H9 (cell line): Measurements from ENCODE around the gene HIP1. TPM values are rescaled to one million over a fixed set of nuclear protein-coding genes. Genes with fewer than 3 reads are reported as not detected.
"Not testable (repeated sequence)": the region's sequence is repeated elsewhere in the genome, so short reads cannot be mapped to it uniquely, and the experiment has no call there.

Source experiments
- DNase-seq: peaks from one replicate; pipeline ENCODE4 v3.0.0-alpha.2; 2017
- H2AFZ ChIP-seq: one replicate; pipeline ENCODE4 v1.6.1; 2013; ENCODE audit warnings: mild to moderate bottlenecking, low read length, control low read depth, moderate library complexity
- H2AK5ac ChIP-seq: 2 replicates; pipeline ENCODE4 v1.6.1; 2013; ENCODE audit warnings: low read length, control low read depth, mixed read lengths; ENCODE audit not compliant: insufficient read length
- H2BK120ac ChIP-seq: one replicate; pipeline ENCODE4 v1.6.1; 2013; ENCODE audit warnings: low read depth, mild to moderate bottlenecking, low read length, control low read depth, inconsistent platforms; ENCODE audit not compliant: poor library complexity, severe bottlenecking
- H2BK12ac ChIP-seq: 2 replicates; pipeline ENCODE4 v1.6.1; 2013; ENCODE audit warnings: low read length, control low read depth, mixed read lengths, low read depth; ENCODE audit not compliant: insufficient read length
- H2BK15ac ChIP-seq: 2 replicates; pipeline ENCODE4 v1.6.1; 2013; ENCODE audit warnings: low read depth, low read length, control low read depth
- H2BK20ac ChIP-seq: one replicate; pipeline ENCODE4 v1.6.1; 2013; ENCODE audit warnings: low read depth, mild to moderate bottlenecking, low read length, control low read depth, inconsistent platforms; ENCODE audit not compliant: poor library complexity, severe bottlenecking
- H2BK5ac ChIP-seq: 2 replicates; pipeline ENCODE4 v1.6.1; 2013; ENCODE audit warnings: low read length, control low read depth, mixed read lengths; ENCODE audit not compliant: insufficient read length
- H3K14ac ChIP-seq: 2 replicates; pipeline ENCODE4 v1.6.1; 2013; ENCODE audit warnings: low read length, control low read depth; ENCODE audit not compliant: insufficient read depth
- H3K18ac ChIP-seq: 2 replicates; pipeline ENCODE4 v1.6.1; 2013; ENCODE audit warnings: low read depth, mild to moderate bottlenecking, mixed read lengths, low read length, control low read depth; ENCODE audit not compliant: insufficient read length
- H3K23ac ChIP-seq: 2 replicates; pipeline ENCODE4 v1.6.1; 2013; ENCODE audit warnings: low read length, control low read depth, mixed read lengths, low read depth; ENCODE audit not compliant: insufficient read length
- H3K23me2 ChIP-seq: 2 replicates; pipeline ENCODE4 v1.6.1; 2013; ENCODE audit warnings: low read depth, mild to moderate bottlenecking, mixed read lengths, low read length, control low read depth; ENCODE audit not compliant: insufficient read length, poor library complexity, severe bottlenecking
- H3K27ac ChIP-seq: 2 replicates; pipeline ENCODE4 v1.5.1; 2013; ENCODE audit warnings: low read length, control low read depth, mixed read lengths, low read depth; ENCODE audit not compliant: insufficient read length
- H3K27me3 ChIP-seq: 2 replicates; pipeline ENCODE4 v1.6.1; 2013; ENCODE audit warnings: low read length, control low read depth, inconsistent platforms; ENCODE audit not compliant: insufficient read depth
- H3K4ac ChIP-seq: 2 replicates; pipeline ENCODE4 v1.6.1; 2013; ENCODE audit warnings: low read depth, mild to moderate bottlenecking, control low read depth, inconsistent platforms, low read length, moderate library complexity
- H3K4me1 ChIP-seq: 2 replicates; pipeline ENCODE4 v1.6.1; 2013; ENCODE audit warnings: low read length, control low read depth, inconsistent platforms; ENCODE audit not compliant: insufficient read depth
- H3K4me2 ChIP-seq: 2 replicates; pipeline ENCODE4 v1.6.1; 2013; ENCODE audit warnings: low read length, control low read depth, mixed read lengths; ENCODE audit not compliant: insufficient read length, insufficient read depth
- H3K56ac ChIP-seq: 2 replicates; pipeline ENCODE4 v1.6.1; 2013; ENCODE audit warnings: low read depth, mild to moderate bottlenecking, mixed read lengths, low read length, control low read depth; ENCODE audit not compliant: insufficient read length
- H3K79me1 ChIP-seq: 2 replicates; pipeline ENCODE4 v1.6.1; 2013; ENCODE audit warnings: low read depth, mild to moderate bottlenecking, moderate library complexity, low read length, control low read depth, inconsistent platforms; ENCODE audit not compliant: insufficient read depth, poor library complexity, severe bottlenecking
- H3K79me2 ChIP-seq: 2 replicates; pipeline ENCODE4 v1.6.1; 2013; ENCODE audit warnings: low read length, control low read depth, inconsistent platforms; ENCODE audit not compliant: insufficient read depth
- H3K9ac ChIP-seq: 2 replicates; pipeline ENCODE4 v1.6.1; 2013; ENCODE audit warnings: low read length, control low read depth, mixed read lengths; ENCODE audit not compliant: insufficient read length; ENCODE audit errors: extremely low read depth
- H3K9me3 ChIP-seq: one replicate; pipeline ENCODE4 v1.6.1; 2013; ENCODE audit warnings: low read depth, low read length, inconsistent platforms; ENCODE audit not compliant: control insufficient read depth
- H3T11ph ChIP-seq: one replicate; pipeline ENCODE4 v1.6.1; 2013; ENCODE audit warnings: mild to moderate bottlenecking, low read length, control low read depth, inconsistent platforms
- H4K20me1 ChIP-seq: one replicate; pipeline ENCODE4 v1.6.1; 2013; ENCODE audit not compliant: control insufficient read depth, insufficient read length, insufficient read depth
- H4K5ac ChIP-seq: 2 replicates; pipeline ENCODE4 v1.6.1; 2013; ENCODE audit warnings: low read depth, mild to moderate bottlenecking, mixed read lengths, low read length, control low read depth; ENCODE audit not compliant: insufficient read length
- H4K8ac ChIP-seq: replicated peaks from 2 replicates; pipeline ENCODE4 v1.6.1; 2013; ENCODE audit warnings: low read length, control low read depth, mixed read lengths, low read depth; ENCODE audit not compliant: insufficient read length
- H4K91ac ChIP-seq: 2 replicates; pipeline ENCODE4 v1.6.1; 2013; ENCODE audit warnings: low read depth, mild to moderate bottlenecking, moderate library complexity, mixed read lengths, low read length, control low read depth; ENCODE audit not compliant: insufficient read length
- H3K27ac Mint-ChIP-seq, 3 experiments: 2 replicates in 2 of 3; 3 replicates in 1 of 3; pipeline ENCODE4 v1.8.0; 2020 to 2021; ENCODE audit warnings: mixed read lengths in 3 of 3, mild to moderate bottlenecking in 1 of 3, moderate library complexity in 1 of 3
- H3K27me3 Mint-ChIP-seq: 2 replicates; pipeline ENCODE4 v1.8.0; 2021; ENCODE audit warnings: low read depth, mild to moderate bottlenecking, moderate library complexity, mixed read lengths
- H3K36me3 Mint-ChIP-seq, 3 experiments: 2 replicates in 2 of 3; 3 replicates in 1 of 3; pipeline ENCODE4 v1.8.0; 2020 to 2021; ENCODE audit warnings: low read depth in 3 of 3, mixed read lengths in 3 of 3; ENCODE audit not compliant: insufficient read depth in 1 of 3
- H3K4me1 Mint-ChIP-seq, 2 experiments: 2 replicates each; pipeline ENCODE4 v1.8.0; 2020; ENCODE audit warnings: mixed read lengths in 2 of 2
- H3K4me3 Mint-ChIP-seq, 2 experiments: 2 replicates in 1 of 2; 3 replicates in 1 of 2; pipeline ENCODE4 v1.8.0; 2020 to 2021; ENCODE audit warnings: mild to moderate bottlenecking in 2 of 2, mixed read lengths in 2 of 2, moderate library complexity in 1 of 2
- H3K9me3 Mint-ChIP-seq, 2 experiments: 2 replicates in 1 of 2; 3 replicates in 1 of 2; pipeline ENCODE4 v1.8.0; 2020; ENCODE audit warnings: mild to moderate bottlenecking in 2 of 2, mixed read lengths in 2 of 2, moderate library complexity in 1 of 2
- CTCF ChIP-seq: fragments of 200-600 bp; sonication (generic); conservative IDR thresholded peaks from 3 replicates; pipeline ENCODE4 v1.8.0; 2021; ENCODE audit warnings: antibody characterized with exemption, mild to moderate bottlenecking
- WGBS: extraction: QIAGEN DNeasy Blood & Tissue Kit; methylation state at CpG from one replicate; pipeline ENCODE4 v1.1.7; 2013; ENCODE audit warnings: missing lambda C conversion rate, low lambda C conversion rate, mixed read lengths; ENCODE audit not compliant: insufficient read length; ENCODE audit errors: extremely low coverage; 5-methylcytosine and 5-hydroxymethylcytosine counted together
- total RNA-seq: library from RNA; stranded (reverse); gene quantifications from 2 replicates; pipeline ENCODE4 v1.2.1, GENCODE V29; 2021

Gene HIP1
- total RNA-seq, 1 experiment from 2014 or later: 87.5 TPM

- H3K9me3 ChIP-seq: no peaks in the 10 kb centered on the region
- no peak overlapping the region for H2BK12ac ChIP-seq
- H3K79me2 ChIP-seq: no peaks in the 10 kb centered on the region; the same call in 1 of the 2 replicates
- peak; percentile 71 for DNase-seq
- no peak overlapping the region for H3K27ac ChIP-seq
- H2BK120ac ChIP-seq: no peak overlapping the region
- TF ChIP-seq CTCF: no peak
- H2BK15ac ChIP-seq: no peak overlapping the region
- H3K4me2 ChIP-seq: no peak overlapping the region
- H2BK5ac ChIP-seq: no peak overlapping the region
- H3T11ph ChIP-seq: no peak overlapping the region
- no peak overlapping the region for H2AFZ ChIP-seq
- Mint-ChIP-seq H3K27me3 (no peaks in the 10 kb centered on the region), H3K4me3 (no peak overlapping the region), H3K4me1 (peaks cover 6 to 19% of the 10 kb centered on the region in 2 experiments), H3K27ac (peak overlapping the region; percentile 25 to 93 (median 92); a peak in 6 of 7 replicates), H3K9me3 (no peaks in the 10 kb centered on the region), H3K36me3 (peaks cover 6 to 27% (median 13%) of the 10 kb centered on the region in 3 experiments; a peak in 6 of 7 replicates)
- peaks cover 5% of the 10 kb centered on the region for H3K23me2 ChIP-seq
- no peak overlapping the region for H4K5ac ChIP-seq
- H4K91ac ChIP-seq: no peak overlapping the region
- H3K23ac ChIP-seq: no peak overlapping the region
- no peak overlapping the region for H3K9ac ChIP-seq
- no CpG with 5 or more reads among the region's 6 CpGs for WGBS
- peaks cover 2% of the 10 kb centered on the region for H3K79me1 ChIP-seq
- peaks cover 3% of the 10 kb centered on the region; the same call in 1 of the 2 replicates for H3K4me1 ChIP-seq
- no peak overlapping the region for H3K18ac ChIP-seq
- H3K56ac ChIP-seq: no peak overlapping the region
- no peak overlapping the region for H2AK5ac ChIP-seq
- no peak overlapping the region for H2BK20ac ChIP-seq
- H3K14ac ChIP-seq: no peak overlapping the region
- no peaks in the 10 kb centered on the region for H4K20me1 ChIP-seq
- no peaks in the 10 kb centered on the region for H3K27me3 ChIP-seq
- no peak overlapping the region for H3K4ac ChIP-seq
- no peak overlapping the region for H4K8ac ChIP-seq
Measured at GRCh38 chr7:75531359-75531821, 207.4 kb downstream of the HIP1 start.

- H3K4me1 ChIP-seq, H4K91ac ChIP-seq, H2BK12ac ChIP-seq, H4K20me1 ChIP-seq, H3K79me1 ChIP-seq, DNase-seq, H3T11ph ChIP-seq, H3K23me2 ChIP-seq, H2BK20ac ChIP-seq, H3K18ac ChIP-seq, H4K8ac ChIP-seq, H2BK120ac ChIP-seq, H3K23ac ChIP-seq, H3K27ac ChIP-seq, H3K4ac ChIP-seq, H2AFZ ChIP-seq, H2BK15ac ChIP-seq, H2BK5ac ChIP-seq, H3K27me3 Mint-ChIP-seq, H3K56ac ChIP-seq, H3K9me3 ChIP-seq, H3K79me2 ChIP-seq, H4K5ac ChIP-seq, H3K27me3 ChIP-seq, H3K9me3 Mint-ChIP-seq, H2AK5ac ChIP-seq: not testable (repeated sequence)
- H3K14ac ChIP-seq: peak overlapping the region; percentile 80; the same call in 1 of the 2 replicates
- no CpG with 5 or more reads among the region's 37 CpGs for WGBS
- peaks cover 10 to 18% of the 10 kb centered on the region in 2 experiments for H3K4me1 Mint-ChIP-seq
- peak overlapping the region; percentile 94 to 97 for H3K4me3 Mint-ChIP-seq
- peak overlapping the region in 2 of 3 experiments; percentile 60 to 96; a peak in 3 of 7 replicates for H3K27ac Mint-ChIP-seq
- H3K4me2 ChIP-seq: peak overlapping the region; percentile 82
- H3K9ac ChIP-seq: peak overlapping the region; percentile 80
- peaks cover 29 to 34% (median 34%) of the 10 kb centered on the region in 3 experiments for H3K36me3 Mint-ChIP-seq
Measured at GRCh38 chr7:75527224-75527722, 211.5 kb downstream of the HIP1 start.
